GM21717 (cell line): ENCODE results near the gene IL17B.
A peak's percentile ranks its signal among the peaks of the same experiment; 100 is the strongest.
"Not testable (repeated sequence)": the region's sequence is repeated elsewhere in the genome, so short reads cannot be mapped to it uniquely, and the experiment has no call there.

ENCODE experiments used
- ATAC-seq: cut with Tn5 transposase; IDR thresholded peaks from one replicate; pipeline ENCODE4 v1.9.1; 2021; ENCODE audit warnings: mild to moderate bottlenecking, moderate library complexity; ENCODE audit not compliant: unreplicated experiment

IL17B gene

DNA sequence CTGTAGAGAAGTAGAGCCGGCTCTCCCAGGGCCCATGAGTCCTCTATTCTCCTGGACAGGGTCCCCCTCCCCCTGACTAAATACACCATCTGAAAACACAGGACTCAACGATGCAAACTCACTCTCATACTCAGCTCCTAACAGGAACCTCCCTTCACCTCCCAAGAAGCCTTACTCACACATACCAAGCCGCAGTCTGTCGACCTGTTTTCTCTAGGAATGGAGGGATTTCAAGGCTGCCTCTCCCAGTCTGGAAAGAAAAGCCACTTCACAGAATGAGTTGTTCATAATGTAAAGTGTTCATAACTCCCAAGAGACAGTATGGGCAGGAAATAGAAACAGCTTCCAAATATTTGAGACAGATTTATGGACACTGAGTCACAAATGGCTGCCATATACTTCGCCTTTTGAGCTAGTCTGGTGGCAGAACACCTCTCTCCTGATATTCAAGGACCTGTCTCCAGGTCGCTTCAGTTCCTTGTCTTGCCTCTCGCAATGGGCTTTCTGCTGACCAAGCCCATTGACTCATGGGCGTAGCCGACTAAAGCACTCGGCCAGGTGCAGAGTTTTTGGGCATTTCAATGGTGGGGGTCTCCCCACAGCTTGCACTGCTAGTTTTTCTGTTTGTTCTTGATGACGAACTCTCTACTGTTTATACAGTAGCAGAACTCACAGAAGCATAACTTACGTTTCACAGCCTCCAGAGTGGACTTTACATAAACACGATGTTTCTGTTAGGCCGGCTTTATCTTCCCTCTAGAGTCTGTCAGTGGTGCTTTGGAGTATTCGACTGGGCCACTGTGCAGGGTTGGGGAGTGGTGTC is 25.0 kb upstream of the IL17B start:
- no peak for ATAC-seq

DNA sequence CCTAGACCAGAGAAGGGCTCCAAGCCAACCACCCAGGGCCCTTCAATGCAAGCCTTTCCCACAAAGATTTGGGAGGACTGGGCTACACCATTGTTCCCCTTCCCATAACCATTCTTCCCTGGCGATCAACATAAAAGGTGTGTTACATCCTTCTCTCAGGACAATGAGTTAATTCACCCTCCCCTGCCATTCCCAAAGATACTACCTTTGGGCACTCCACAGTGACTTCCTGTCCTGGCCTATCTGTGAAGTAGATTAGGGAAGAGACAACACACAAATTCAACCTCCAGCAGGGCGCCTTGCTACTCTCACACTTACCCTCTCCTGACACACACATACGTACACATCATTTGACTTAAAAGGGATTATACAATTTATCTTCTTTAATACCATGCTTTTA is 23.2 kb upstream of the IL17B start:
- no peak for ATAC-seq

DNA sequence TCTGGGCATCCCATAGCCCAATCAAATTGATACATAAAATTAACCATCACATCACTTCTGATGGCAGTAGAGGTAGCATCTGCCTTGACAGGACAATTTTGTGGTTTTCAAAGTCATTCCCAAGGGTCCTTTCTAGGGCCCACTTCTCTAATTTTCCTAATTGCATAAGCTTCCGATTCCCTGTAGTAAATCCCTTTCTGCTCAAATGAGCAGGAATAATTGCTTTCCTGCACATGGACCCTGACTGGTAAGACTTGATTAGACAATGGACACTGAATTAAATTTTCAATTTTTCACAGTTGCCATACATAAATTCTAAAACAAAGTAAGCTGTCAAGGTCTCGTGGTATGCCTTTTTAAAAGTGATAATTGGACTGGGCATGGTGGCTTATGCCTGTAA is 22.0 kb upstream of the IL17B start:
- no peak for ATAC-seq

DNA sequence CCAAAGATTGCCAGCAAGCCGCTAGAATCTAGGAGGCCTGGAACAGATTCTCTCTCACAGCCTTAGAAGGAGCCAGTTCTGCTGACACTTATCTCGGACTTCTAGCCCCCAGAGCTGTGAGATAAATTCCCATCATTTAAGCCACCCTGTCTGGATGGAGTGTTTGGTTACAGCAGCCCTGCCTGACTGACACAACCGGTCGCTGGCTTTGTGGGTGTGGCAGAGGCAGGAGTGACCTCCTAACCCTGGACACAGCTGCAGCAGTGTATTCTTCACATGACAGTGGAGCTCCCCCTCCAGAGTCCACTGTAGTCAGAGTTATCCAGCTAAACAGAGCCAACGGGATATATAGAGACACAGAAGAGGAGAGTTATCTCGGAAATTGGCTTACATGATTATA is 21.2 kb upstream of the IL17B start:
- ATAC-seq: no peak

DNA sequence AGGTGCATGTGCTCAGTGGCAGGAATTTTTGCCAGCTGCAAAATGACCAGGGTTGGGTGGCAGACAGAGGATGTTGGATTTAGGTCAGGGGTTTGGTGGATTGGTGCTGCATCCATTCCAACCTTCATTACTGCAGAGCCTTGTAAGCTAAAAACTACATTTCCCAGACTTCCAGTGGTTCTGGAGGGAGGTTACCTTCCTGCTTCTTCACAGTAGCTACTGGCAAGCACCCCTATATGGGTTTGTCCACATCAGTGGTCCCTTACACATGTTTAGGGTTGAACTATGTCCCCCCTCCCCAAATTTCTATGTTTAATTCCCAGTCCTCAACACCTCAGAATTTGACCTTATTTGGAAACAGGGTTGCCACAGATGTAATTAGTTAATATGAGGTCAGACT is 20.7 kb upstream of the IL17B start:
- ATAC-seq: no peak

DNA sequence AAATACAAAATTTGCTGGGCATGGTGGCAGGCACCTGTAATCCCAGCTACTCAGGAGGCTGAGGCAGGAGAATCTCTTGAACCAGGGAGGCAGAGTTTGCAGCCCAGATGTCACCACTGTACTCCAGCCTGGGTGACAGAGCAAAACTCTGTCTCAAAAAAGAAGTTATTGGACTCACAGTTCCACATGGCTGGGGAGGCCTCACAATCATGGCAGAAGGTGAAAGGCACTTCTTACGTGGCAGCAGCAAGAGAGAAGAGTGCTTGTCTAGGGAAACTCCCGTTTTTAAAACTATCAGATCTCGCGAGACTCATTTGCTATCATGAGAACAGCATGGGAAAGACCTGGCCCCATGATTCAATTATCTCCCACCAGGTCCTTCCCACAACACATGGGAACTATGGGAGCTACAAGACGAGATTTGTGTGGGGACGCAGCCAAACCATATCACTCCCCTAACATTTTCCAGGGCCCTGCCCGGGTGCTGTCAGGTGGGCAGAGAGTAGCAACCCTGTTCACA is 19.7 kb upstream of the IL17B start:
- ATAC-seq: not testable (repeated sequence)

DNA sequence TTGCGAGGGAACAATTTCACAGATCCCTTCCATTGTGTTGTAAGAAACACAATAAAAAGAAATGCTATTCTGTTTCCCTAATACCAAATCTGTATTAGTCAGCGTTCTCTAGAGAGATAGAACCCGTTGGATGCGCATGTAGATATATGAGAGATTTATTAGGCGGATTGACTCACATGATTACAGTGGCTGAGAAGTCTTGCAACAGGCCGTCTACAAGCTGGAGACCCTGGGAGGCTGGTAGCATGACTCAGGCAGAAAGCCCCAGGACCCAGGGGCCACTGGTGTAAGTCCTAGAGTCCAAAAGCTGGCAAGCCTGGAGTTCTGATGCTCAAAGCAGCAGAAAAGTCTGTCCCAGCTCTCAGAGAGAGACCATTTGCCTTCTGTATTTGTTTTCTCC is 18.4 kb upstream of the IL17B start:
- ATAC-seq: no peak

DNA sequence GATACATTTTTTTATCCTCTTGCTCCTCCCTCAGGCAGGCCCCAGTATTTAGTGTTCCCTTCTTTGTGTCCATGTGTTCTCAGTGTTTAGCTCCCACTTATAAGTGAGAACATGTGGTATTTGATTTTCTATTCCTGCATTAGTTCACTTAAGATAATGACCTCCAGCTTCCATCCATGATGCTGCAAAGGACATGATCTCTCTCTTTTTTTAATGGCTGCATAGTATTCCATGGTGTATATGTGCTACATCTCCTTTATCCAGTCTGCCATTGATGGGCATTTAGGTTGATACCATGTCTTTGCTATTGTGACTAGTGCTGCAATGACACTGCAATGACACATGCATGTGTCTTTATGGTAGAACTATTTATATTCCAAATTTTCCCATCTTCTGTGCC is 15.9 kb upstream of the IL17B start:
- not testable (repeated sequence) for ATAC-seq

DNA sequence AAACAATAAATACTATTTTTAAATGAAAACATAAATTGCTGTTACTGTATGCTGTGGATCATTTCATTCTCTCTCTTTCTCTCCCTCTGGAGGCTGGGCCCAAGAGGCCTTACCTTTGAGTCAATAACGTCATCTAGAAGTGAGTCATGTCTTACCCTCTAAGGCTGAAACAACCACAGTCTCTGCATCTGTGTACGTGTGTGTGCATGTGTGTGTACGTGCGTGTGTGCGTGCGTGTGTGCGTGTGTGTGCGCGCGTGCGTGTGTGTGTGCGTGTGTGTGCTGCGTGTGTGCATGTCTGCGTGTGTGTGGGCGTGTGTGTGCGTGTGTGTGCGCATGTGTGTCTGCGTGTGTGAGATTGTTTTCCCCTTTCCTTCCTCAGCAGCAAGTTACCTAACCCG is 13.6 kb upstream of the IL17B start:
- no peak for ATAC-seq

DNA sequence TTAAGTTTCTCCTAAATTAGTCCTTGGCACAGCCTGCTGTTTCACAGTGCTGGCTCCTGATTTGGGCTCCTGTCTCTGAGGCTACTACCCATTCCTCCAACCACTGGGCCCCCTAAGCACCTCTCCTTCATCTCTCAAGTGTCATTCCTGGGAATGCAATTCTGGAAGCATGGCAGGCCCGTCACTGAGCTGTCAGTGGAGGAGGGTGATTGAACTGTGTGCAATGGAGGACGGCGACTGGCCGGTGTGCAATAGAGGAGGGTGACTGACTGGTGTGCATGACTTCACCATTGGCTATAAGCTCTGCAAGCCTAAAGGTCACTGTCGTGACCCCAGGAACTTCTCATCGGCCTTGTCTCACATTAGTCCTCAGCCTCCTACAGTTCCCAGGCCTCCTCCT is 12.4 kb upstream of the IL17B start:
- ATAC-seq: no peak

DNA sequence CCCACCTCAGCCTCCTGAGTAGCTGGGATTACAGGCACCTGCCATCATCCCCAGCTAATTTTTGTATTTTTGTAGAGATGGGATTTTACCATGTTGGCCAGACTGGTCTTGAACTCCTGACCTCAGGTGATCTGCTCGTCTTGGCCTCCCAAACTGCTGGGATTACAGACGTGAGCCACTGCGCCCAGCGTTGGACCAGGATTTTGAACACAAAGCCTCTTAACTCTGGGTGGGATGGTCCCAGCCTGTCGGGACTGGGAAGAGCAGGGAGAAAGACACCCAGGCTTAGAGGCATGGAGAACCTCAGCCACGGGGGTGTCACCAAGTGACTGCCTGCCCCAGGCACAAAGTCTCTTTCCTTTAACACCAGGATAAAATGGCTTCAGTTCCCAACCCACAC is 12.0 kb upstream of the IL17B start:
- ATAC-seq: not testable (repeated sequence)

DNA sequence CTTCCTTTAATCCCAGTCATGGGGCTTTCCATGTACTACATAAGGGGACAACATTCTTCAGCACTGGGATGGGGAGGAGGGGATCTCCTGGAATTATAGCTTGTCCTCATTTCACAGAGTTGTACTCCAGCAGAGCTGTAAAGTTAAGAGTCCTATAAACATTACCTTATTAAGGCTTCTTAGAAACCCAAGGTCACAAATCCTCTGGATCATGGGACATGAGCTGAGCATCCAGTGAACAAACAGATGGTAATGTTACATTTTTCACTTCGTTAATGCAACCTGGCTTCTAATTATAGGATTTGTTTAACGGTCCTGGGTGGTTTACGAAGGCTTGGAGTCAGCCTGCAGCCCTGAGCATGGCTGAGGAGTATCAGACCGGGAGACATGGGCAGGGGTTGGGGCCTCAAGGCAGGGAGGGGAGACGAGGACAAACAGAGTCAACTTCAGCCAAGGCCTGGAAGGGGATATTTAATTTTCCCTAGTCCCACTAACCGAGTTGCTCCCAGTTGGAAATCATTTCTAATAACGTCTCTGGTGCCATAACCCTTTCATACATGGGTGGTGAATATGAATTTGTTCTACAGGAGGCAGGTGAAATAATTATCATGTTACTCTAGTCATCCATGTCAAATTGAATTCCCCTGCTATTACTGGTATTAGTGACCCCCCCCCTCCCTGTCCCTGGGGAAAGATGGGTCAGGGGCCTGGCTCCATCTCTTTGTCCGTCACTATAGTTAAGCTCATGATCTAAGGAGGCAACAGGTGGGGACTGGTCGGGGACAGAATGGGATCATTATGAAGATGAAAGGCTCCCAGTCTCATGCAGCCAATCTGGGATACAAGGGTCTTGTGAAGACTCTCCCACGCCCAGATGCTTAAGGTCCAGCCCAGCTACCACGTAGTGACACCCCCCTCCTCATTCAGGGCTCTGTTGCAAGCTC is 10.7 kb upstream of the IL17B start:
- ATAC-seq: no peak

DNA sequence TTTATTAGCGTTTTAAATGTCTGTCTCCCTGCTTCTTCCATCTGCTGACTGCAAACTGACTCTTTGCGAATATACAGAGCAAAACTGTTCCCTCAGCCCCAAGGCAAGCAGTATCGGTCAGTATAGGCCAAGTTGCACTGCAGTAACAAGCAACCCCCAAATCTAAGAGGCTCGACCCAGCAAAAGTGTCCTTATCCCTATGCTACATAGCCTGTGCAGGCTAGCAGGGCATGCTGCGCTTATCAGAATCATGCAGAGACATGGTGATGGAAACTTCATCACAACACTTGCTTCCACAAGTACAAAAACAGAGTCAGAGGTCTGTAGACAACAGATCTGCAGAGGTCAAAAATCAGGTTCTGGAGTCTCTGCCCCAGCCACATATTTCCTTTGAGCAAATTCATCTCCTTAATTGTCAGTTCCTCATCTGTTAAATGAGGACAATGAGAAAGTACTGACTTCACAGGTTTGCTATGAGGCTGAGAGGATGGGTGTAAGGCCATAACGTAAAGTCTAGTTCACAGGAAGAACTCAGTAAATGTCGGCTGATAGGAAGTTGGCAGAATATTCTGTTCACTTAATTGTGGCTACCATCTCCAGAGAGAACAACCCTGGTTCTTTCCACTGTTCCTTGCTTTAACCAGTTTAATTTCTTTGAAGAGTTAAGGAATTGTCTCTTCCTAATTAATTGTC is 9.6 kb upstream of the IL17B start:
- ATAC-seq: no peak

DNA sequence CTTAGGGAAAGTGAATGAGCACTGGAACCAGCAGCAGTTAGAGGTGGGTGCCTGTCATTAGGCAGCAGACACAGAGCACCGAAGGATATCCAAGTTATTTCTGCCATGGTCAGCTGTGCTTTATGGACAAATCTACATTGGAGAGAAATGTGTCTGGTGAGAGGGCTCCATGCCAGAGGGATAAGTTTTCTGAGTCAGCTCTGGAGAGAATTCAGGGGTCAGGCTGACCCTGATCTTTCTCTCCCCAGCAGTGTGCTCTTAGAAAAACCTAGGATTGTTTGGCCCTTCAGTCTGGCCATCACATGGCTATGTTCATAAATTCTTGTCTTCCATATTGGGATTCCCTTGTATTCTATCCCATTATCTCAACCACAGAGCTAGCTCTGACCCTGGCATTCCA is 8.9 kb upstream of the IL17B start:
- no peak for ATAC-seq

DNA sequence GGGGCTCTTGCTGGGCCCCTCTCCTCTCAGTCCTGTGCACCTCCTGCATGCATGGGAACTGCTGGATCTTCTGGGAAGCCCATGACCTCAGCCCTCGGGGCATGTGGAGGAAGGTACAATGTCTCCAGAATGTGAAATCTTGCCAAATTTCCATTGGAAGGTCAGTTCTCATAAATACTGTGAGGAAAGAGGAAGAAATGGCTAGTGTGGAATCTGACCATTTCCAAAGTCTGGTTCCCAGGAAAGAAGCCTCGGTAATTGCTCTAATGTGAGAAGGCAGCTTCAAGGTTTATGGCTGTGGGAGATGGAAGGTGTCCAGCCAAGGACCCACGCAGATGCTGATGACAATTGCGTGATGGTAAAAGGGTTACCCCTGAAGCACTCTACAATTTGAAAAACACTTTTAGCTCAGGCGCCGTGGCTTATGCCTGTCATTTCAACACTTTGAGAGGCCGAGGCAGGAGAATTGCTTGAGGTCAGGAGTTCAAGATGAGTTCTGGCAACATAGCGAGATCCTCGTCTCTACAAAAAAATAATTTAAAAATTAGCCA is 8.1 kb upstream of the IL17B start:
- ATAC-seq: no peak

DNA sequence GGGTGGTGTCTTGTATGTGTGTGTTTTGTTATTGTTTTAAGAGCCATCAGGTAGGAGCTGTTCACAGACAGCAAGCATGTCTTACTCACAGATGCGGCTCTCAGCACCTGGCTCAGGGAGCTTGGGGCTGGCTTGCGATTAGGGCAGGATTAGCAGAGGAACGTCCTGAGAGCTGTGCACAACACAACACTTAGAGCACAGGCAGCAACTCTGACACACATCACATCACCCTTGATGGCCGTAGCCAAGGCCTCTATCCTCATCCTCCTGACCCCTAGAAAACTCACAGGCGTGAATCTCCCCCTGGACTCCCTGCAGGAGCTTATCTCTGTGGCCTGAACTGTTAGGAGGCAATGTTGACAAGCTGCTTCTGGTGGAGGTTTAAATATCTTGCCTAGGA is 7.1 kb upstream of the IL17B start:
- ATAC-seq: no peak

DNA sequence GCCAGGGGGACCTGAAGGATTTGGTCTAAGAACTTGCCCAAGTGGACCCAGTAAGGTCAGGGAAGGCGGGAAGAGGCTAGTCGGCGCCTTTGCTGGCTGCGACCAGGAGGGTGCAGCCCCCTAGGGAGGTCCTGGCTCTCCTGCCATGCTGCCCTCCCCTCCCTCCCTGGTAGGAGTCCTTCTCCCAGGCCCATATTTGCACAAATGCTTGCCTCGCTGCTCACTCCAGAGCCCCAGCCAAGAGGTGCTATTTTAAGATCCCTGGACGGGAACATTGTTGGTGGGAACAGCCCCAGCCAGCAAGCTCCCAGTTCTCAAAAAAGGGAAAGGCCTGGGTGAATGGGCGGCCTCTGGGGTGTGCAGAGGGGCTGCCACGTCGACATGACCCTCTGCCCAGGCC is 4.3 kb upstream of the IL17B start:
- ATAC-seq: no peak

DNA sequence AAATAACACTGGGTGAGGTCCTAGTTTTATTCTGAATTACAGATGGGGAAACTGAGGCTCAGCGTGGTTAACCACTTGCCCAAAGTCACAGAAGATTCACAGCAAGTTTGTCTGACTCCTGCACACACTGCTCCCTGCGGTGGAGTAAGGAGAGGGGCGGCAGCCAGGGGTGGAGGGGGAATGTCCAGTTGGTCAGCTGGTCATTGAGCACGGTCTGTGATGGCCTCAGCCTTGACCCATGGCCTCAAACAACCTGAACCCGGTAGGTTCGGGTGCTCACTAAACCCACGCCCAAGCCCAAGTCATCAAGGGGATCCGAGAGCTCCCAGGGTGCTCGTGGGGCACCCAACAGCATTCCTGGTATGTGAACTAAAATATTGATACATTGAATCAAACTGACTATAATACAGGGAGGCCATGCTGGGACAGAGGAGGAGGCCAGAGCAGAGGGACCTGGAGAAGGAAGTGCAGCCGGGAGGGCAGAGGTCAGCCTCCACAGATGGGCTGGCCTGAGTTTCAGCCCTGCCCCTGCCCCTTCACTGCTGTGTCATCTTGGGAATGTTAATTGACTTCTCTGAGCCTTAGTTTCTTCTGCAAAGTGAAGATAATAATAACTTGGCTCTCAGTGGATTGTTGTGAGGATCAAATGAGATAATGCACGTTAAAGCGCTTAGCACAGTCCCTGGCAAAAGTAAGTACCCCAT is 3.6 kb upstream of the IL17B start:
- no peak for ATAC-seq

DNA sequence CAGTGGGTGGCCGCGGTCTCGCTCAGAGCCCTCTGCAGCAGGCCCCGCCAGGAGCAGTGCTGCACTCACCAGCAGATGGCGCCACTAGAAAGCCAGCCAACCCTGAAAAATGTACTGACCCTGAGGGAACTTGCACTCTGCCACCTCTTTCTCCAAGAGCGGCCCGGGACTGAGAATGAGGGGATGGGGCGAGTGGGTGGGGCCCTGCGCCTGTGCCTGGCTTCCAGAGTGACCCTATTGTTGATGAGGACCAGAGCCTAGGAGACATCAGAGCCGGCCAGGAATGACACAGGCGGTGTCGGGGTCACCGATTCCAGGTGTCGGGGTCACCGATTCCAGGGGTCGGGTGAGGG is 2.9 kb upstream of the IL17B start:
- peak; percentile 76 for ATAC-seq

DNA sequence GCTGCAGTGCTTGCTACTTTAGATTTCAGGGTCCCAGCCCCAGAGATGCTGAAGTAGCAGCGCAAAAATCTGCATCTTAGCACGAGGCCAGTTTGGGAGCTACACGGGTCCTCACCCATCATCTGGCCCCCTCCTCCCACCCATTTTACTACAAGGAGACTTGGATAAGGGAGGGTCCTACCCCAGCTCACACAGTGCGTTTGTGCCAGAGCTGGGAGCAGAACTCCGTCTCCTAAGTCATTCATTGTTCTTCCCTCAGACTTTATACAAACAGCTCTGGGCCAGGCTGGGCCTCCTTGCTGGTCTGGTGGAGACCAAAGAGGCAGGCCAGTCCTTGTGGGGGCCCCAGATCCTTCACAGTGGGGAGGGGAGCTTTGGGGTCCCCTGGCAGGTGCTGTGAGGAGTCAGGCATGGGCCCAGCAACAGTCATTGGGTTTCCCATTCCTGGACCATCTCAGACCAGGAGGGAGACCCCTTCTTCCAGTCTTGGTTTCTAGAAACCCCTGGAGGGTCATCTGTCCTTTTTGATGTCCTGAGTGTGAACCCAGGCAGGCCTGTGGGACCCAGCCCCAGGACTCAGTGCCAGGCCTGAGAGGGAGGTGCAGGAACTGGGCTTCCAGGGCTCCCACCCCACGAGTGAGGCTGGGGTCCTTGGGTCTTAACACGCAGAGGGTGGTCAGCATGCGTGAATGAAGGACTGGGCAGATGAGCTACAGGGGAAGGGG is 2.3 kb upstream of the IL17B start:
- ATAC-seq: peak; percentile 10
